ENCODE data around the gene FBXO48.

FBXO48 gene

GRCh38 chr2:68466778-68467076, 367 bp downstream of the FBXO48 start (continued):
- TF ChIP-seq ZBTB49 (tag by site-specific recombination; IDR thresholded peaks at IDR 0.05; ENCODE audit: low read depth) (no peak), ZNF184 (tag by site-specific recombination; IDR thresholded peaks at IDR 0.05) (no peak), ZNF548 (tag by site-specific recombination; IDR thresholded peaks at IDR 0.05) (no peak), ZNF341 (tag by site-specific recombination; IDR thresholded peaks at IDR 0.05; ENCODE audit: low read depth) (no peak), ZFP69B (tag by site-specific recombination; IDR thresholded peaks at IDR 0.05) (no peak), ZNF23 (tag by site-specific recombination; IDR thresholded peaks at IDR 0.05; ENCODE audit: borderline replicate concordance) (no peak), IKZF3 (tag by site-specific recombination; IDR thresholded peaks at IDR 0.05) (no peak), KLF8 (tag by site-specific recombination; IDR thresholded peaks at IDR 0.05) (no peak), ZNF221 (tag by site-specific recombination; IDR thresholded peaks at IDR 0.05; ENCODE audit: borderline replicate concordance) (no peak)

GRCh38 chr2:68466361-68466777, 725 bp downstream of the FBXO48 start:
- Histone ChIP-seq H3K36me3 (ENCODE audit: control insufficient read depth in 2 of 2, insufficient read depth in 1 of 2, low read length in 2 of 2) (no peaks in the 10 kb centered on the region), H3K27ac (ENCODE audit: extremely low read depth, low read depth, low read length) (peak overlapping the region; percentile 77; the same call in 1 of the 2 replicates)

More at GRCh38 chr2:68466361-68466777, 725 bp downstream of the FBXO48 start:
- Histone ChIP-seq H3K9me3 (ENCODE audit: control insufficient read depth, insufficient read depth, low read depth, low read length) (no peaks in the 10 kb centered on the region), H3K4me3 (ENCODE audit: low read depth, low read length) (peak overlapping the region; percentile 100), H3K4me1 (ENCODE audit: control insufficient read depth, insufficient read depth, low read length) (peaks cover 10% of the 10 kb centered on the region; the same call in 1 of the 2 replicates)
- TF ChIP-seq PRDM4 (tag by site-specific recombination; IDR thresholded peaks at IDR 0.05) (no peak), TSHZ1 (tag by site-specific recombination; IDR thresholded peaks at IDR 0.05; ENCODE audit: borderline replicate concordance) (no peak), ZNF629 (tag by site-specific recombination; IDR thresholded peaks at IDR 0.05) (no peak), HOXA7 (CRISPR knock-in tag; IDR thresholded peaks at IDR 0.05; ENCODE audit: borderline replicate concordance) (no peak), CTCF (tag by site-specific recombination; IDR thresholded peaks at IDR 0.05) (peak; percentile 61; the same call in 1 of the 2 replicates), ZNF560 (tag by site-specific recombination; IDR thresholded peaks at IDR 0.05; ENCODE audit: borderline replicate concordance) (no peak), ZNF645 (tag by site-specific recombination; IDR thresholded peaks at IDR 0.05) (no peak)
- ChIA-PET CTCF (interaction anchor here (0.6 to 5.2 kb wide), 9 partner anchors 21 to 460 kb away, joined by 3 to 37 read pairs (median 4); no protein-coding TSS in a partner anchor), POLR2A (interaction anchor here (0.9 to 1.2 kb wide), 5 partner anchors 9 to 462 kb away, joined by 3 to 4 read pairs (median 3); no protein-coding TSS in a partner anchor)

All from HEK293 (cell line).